ENCODE results near the gene GSN. TPM values are rescaled to one million over a fixed set of nuclear protein-coding genes. Genes with fewer than 3 reads are reported as not detected.

The GSN gene
- total RNA-seq, 2 experiments from 2014 or later: 1.9 to 2.2 TPM

DNA sequence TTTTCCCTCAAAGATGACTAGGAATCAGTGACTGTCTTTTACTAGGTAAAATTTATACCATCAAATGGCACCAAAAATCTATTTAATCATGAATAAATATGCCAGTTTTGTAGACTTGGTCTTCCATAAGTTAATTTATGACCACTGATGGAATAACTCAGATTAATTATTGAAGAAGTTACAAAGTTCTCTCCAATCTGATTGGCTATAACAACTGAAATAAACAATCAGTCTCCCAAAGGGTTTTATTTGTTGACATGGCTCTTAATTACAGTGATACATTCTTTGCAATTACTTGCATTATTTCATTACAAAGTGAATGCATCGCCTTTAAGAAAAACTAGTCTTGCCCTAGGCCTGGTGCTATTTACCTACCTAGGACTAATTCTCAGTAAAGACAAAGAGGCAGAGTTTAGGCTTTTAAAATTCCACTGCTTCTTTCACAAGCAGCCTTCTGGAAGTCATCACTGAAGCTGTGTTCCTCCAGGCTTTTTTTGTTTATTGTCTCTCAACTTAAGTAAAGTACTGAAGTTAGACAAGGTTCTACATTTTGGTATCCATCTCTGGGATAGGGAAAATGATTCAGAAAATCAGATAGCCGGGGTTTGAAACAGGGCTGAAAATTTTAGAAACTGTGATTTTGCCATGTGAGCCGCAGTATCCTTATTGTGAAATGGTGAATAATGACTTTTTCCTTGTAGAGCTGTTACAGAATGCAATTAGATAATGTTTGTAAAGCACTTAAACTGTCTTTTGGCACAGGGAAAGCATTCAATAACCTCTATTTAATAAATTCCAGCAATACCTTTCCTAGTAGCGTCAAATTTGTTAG is 99.6 kb downstream of the GSN start:
- DNase-seq: no peak
- TF ChIP-seq, protein P1, sequence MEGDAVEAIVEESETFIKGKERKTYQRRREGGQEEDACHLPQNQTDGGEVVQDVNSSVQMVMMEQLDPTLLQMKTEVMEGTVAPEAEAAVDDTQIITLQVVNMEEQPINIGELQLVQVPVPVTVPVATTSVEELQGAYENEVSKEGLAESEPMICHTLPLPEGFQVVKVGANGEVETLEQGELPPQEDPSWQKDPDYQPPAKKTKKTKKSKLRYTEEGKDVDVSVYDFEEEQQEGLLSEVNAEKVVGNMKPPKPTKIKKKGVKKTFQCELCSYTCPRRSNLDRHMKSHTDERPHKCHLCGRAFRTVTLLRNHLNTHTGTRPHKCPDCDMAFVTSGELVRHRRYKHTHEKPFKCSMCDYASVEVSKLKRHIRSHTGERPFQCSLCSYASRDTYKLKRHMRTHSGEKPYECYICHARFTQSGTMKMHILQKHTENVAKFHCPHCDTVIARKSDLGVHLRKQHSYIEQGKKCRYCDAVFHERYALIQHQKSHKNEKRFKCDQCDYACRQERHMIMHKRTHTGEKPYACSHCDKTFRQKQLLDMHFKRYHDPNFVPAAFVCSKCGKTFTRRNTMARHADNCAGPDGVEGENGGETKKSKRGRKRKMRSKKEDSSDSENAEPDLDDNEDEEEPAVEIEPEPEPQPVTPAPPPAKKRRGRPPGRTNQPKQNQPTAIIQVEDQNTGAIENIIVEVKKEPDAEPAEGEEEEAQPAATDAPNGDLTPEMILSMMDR (IDR thresholded peaks at IDR 0.05): no peak
- intact Hi-C loops (cut with micrococcal nuclease): no loop called here
- peaks cover 62% of the 10 kb centered on the region for H3K4me1 Mint-ChIP-seq (ENCODE audit: low read depth)
- CTCF ChIA-PET: interaction anchor here (1.2 to 1.4 kb wide), 2 partner anchors 11 to 14 kb away, joined by 3 read pairs; no protein-coding TSS in a partner anchor
- POLR2A ChIA-PET: no interaction called here
- H3K36me3 Mint-ChIP-seq (ENCODE audit: low read depth): peaks cover 4% of the 10 kb centered on the region
- H3K27ac Mint-ChIP-seq: no peak overlapping the region
- no peaks in the 10 kb centered on the region for H3K27me3 Mint-ChIP-seq
- peaks cover 4% of the 10 kb centered on the region for H3K9me3 Mint-ChIP-seq
- ATAC-seq: no peak
- peak overlapping the region; percentile 79 for H3K4me3 Mint-ChIP-seq

DNA sequence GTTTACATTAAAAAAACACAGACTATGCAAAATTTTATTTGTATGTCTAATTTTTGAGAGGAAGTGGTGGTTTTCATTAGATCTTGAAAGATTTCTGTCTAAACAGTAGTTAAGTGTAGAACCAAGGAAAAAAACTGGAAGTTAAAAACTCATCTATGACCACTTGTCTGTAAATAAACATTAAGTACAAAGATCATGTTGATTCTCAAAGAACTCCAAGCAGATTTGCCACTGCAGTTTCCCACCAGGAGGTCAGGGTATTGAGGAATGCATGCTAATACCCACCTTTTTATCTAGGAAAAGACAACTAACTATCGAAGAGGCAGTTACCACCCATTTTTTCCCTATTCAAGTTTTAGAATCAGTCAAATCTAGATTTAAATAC is 100.2 kb downstream of the GSN start:
- H3K4me1 Mint-ChIP-seq (ENCODE audit: low read depth): peaks cover 61% of the 10 kb centered on the region
- intact Hi-C loops (cut with micrococcal nuclease): no loop called here
- peaks cover 4% of the 10 kb centered on the region for H3K9me3 Mint-ChIP-seq
- H3K36me3 Mint-ChIP-seq (ENCODE audit: low read depth): peaks cover 4% of the 10 kb centered on the region
- POLR2A ChIA-PET: interaction anchor here (1.8 kb wide), 1 partner anchor 9 kb away, joined by 9 read pairs; no protein-coding TSS in a partner anchor
- CTCF ChIA-PET: interaction anchor here (1.2 kb wide), 1 partner anchor 15 kb away, joined by 3 read pairs; no protein-coding TSS in a partner anchor
- no peak for ATAC-seq
- no peak for DNase-seq
- H3K27ac Mint-ChIP-seq: no peak overlapping the region
- H3K27me3 Mint-ChIP-seq: no peaks in the 10 kb centered on the region
- TF ChIP-seq, protein P1 (IDR thresholded peaks at IDR 0.05): no peak
- peak overlapping the region; percentile 79 for H3K4me3 Mint-ChIP-seq

DNA sequence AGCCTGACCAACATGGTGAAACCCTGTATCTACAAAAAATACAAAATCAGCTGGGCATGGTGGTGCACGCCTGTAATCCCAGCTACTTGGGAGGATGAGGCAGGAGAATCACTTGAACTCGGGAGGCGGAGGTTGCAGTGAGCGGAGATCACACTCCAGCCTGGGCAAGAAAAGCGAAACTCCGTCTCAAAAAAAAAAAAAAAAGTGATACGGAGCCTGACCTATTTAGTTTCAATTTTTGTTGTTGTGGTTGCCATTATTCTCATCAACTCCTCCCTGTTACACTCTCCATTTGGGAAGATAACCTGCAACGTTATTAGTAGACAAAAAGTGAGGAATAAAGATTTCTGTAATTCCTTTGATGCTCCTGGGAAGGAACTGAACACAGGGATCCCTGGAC is 100.8 kb downstream of the GSN start:
- POLR2A ChIA-PET: interaction anchor here (0.7 to 1.8 kb wide), 4 partner anchors 10 to 49 kb away, joined by 3 to 9 read pairs (median 6); no protein-coding TSS in a partner anchor
- Mint-ChIP-seq H3K36me3 (ENCODE audit: low read depth) (peaks cover 4% of the 10 kb centered on the region), H3K27ac (peak overlapping the region; percentile 91), H3K9me3 (peaks cover 4% of the 10 kb centered on the region), H3K27me3 (no peaks in the 10 kb centered on the region), H3K4me1 (ENCODE audit: low read depth) (peaks cover 63% of the 10 kb centered on the region), H3K4me3 (peak overlapping the region; percentile 79)
- ATAC-seq: no peak
- TF ChIP-seq, protein P1 (IDR thresholded peaks at IDR 0.05): no peak
- no peak for DNase-seq
- CTCF ChIA-PET: interaction anchor here (0.7 to 1.0 kb wide), 3 partner anchors 9 to 15 kb away, joined by 3 to 4 read pairs (median 3); no protein-coding TSS in a partner anchor
- intact Hi-C loops (cut with micrococcal nuclease): no loop called here

DNA sequence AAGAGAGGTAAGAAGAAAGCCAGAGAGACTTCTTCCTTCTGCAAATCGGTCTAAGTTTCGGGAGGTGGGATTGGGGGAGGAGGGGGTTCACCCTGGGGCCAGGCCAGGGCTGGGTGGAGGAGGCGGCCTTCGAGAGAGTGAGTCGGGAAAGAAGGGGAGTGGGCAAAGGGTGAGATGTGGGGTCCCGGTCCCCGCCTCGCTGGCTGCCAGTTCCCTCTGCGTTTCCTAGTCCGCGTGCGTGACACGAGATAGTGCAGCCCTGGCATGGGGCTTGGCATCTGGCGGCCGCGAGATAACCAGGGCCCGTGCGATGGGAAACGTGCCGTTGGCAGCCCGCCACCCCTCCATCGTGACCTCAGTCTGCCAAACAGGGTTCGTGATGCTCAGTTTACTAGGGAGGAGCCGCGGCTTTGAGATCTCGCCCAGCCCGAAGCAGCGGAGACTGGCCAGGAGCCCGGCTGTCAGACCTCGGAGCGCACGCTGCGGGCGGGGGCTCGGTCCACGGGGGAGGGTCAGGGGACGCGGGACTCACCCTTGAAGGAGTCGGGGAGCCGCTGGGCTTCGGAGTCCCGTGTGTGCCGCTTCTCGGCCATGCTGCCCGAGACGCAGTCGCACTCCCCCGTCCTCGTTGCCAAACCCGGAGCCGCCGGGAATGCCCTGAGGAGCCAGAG is 101.8 kb downstream of the GSN start, which contains the start of gene STOM:
TSS of gene STOM (minus strand) at position 656 of the 671 bp plus-strand sequence. CDS start at position 593, 63 bp downstream.
- H3K27me3 Mint-ChIP-seq: no peaks in the 10 kb centered on the region
- ChIA-PET POLR2A (interaction anchor here (0.7 to 1.8 kb wide), 4 partner anchors 11 to 50 kb away, joined by 3 to 9 read pairs (median 6); no protein-coding TSS in a partner anchor), CTCF (interaction anchor here (0.7 to 1.0 kb wide), 3 partner anchors 8 to 16 kb away, joined by 3 to 4 read pairs (median 3); no protein-coding TSS in a partner anchor)
- H3K4me1 Mint-ChIP-seq (ENCODE audit: low read depth): peaks cover 57% of the 10 kb centered on the region
- H3K9me3 Mint-ChIP-seq: peaks cover 4% of the 10 kb centered on the region
- TF ChIP-seq, protein P1 (IDR thresholded peaks at IDR 0.05): no peak
- peaks cover 4% of the 10 kb centered on the region for H3K36me3 Mint-ChIP-seq (ENCODE audit: low read depth)
- intact Hi-C loops (cut with micrococcal nuclease): loop anchor here (2.0 to 10.0 kb wide), 2 partner anchors 17 to 155 kb away; no protein-coding TSS in a partner anchor
- peak within 1 kb of the TSS; percentile 79 for H3K4me3 Mint-ChIP-seq
- DNase-seq: peak; percentile 79
- peak within 1 kb of the TSS; percentile 91 for H3K27ac Mint-ChIP-seq
- ATAC-seq: peak; percentile 65

All from activated CD8-positive, alpha-beta T cell treated with anti-CD3 and anti-CD28 coated beads for 36 hours (primary cell).